CD4-positive, alpha-beta T cell treated with Interleukin-17A for 4 hours (primary cell): Measurements from ENCODE around the gene RNU6-9.
"Not testable (repeated sequence)": the region's sequence is repeated elsewhere in the genome, so short reads cannot be mapped to it uniquely, and the experiment has no call there.

ENCODE experiments used
- DNase-seq: peaks from one replicate; pipeline ENCODE4 v3.0.0-alpha.2; 2020; ENCODE audit warnings: mixed read lengths

RNU6-9 gene

DNA sequence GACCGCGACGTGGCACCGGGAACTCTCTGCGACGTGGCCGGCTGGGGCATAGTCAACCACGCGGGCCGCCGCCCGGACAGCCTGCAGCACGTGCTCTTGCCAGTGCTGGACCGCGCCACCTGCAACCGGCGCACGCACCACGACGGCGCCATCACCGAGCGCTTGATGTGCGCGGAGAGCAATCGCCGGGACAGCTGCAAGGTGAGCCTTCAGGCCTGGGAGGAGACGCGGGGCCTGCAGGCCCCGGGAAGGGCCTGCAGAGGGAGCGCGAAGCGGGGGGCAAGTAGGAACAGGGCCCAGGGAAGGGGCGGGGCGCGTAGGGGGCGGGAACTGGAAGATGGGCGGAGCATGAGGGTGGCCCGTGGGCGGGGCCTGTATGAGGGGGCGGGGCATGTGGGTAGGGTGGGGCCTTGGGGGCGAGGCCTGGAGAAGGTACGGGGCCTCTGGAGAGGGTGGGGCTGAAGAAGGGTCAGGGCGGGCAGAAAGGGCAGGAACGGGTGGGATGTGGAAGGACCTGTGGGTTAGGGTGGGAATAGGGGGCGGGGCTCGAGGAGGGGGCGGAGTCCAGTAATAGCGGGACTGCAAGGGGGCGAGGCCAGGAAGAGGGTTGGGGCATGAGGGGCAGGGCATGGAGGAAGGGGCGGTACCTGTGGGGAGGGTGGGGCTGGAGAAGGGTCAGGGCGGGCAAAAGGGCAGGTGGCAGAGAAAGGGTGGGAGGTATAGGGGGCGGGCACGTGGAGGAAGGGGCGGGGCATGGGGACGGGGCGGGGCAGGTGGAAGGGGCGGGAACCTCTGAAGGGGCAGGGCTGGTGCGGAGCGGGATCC, 31.3 kb upstream of the RNU6-9 start:
- DNase-seq = peak; percentile 69

DNA sequence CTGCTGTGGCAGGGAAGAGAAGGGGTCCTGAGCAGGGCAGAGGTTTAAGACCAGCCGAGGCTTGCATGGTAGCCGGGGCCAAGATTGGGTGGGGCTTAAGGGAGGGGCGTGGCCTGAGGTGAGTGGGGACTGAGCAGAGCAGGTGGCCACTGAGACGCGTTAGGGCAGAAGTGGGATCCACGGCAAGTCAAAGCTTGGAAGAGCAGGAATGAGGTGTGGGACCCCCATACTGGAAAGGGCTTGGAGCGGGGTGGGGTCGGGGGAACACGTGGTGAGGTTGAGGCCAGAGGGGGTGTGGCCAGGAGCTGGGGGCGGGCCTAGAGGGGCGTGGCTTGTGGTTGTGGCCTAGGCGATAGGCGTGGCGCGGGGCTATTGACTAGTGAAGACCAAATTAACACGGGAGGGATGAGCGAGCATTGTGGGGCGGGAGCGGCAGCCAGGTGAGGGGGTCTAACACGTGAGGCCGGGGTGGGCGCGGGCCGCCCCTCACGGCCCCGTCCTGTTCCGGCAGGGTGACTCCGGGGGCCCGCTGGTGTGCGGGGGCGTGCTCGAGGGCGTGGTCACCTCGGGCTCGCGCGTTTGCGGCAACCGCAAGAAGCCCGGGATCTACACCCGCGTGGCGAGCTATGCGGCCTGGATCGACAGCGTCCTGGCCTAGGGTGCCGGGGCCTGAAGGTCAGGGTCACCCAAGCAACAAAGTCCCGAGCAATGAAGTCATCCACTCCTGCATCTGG, 30.5 kb upstream of the RNU6-9 start:
- DNase-seq = peak; percentile 81

DNA sequence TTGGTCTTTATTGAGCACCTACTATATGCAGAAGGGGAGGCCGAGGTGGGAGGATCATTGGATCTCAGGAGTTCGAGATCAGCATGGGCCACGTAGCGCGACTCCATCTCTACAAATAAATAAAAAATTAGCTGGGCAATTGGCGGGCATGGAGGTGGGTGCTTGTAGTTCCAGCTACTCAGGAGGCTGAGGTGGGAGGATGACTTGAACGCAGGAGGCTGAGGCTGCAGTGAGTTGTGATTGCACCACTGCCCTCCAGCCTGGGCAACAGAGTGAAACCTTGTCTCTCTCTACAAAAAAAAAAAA, 30.0 kb upstream of the RNU6-9 start:
- no peak for DNase-seq

DNA sequence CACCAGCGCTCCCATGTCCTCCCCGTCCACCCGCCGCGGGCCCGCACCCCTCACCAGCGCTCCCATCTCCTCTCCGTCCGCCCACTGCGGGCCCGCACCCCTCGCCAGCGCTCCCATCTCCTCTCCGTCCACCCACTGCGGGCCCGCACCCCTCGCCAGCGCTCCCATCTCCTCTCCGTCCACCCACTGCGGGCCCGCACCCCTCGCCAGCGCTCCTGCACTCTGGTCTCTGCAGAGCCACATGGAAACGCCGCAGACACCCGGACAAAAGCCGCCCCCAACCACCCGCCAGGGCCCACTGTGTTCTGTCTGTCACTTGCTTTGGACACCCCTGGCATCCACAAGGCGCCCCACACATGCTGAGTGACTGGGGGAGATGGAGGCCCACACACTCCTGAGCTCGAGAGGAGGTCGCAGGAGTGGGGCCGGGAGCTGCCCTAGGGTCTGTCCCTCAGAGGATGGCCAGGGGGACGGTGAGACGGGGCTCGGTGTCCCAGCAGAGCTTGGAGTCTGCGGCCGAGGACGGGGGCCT, 26.4 kb upstream of the RNU6-9 start:
- no peak for DNase-seq

DNA sequence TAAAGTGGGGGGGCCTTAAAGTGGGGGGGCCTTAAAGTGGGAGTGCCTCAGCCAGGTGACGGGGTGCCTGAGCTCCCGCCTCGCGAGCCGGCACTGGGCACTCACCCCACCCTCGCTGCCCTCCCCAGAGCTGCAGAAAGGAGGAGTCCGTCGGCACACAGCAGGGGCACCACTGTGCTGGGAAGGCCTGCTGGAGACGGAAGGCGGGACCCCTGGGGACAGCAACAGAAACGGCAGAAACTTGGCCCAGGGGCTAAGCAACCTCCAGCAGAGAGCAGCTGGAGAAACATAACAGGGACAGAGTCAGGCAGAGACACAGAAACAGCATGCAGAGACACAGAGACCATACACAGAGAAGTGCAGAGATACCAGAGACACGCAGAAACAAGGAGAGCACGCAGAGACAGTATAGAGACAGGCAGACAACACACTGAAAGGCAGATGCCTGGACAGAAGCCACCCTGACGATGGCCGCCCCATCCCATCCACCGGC, 25.9 kb upstream of the RNU6-9 start:
- DNase-seq = no peak

DNA sequence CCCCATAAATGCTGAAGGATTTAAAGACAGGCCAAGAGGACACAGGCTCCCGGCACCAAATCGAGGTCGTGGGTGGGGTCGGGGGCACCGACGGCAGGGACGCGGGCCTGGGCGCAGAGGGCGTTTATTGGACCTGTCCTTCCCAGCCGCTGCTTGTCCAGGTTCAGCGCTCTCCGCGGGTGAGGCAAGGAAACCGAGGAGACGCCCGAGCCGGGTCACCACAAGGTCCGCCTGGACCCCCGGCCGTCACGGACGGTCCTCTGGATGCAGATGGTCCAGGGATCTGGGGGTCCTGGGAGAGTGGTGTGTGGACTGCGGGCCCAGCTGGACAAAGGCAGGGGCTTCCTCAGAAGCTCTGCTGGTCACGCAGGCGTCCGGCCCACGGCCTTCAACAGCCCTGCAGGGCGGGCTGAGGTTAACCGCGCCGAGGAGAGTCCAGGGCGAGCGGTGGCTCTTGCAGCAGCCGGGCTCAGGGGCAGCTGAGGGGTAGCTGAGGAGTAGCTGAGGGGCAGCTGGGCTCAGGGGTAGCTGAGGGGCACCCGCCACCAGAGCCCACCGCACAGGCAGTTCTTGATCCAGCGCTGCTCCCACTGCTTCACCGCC, 25.3 kb upstream of the RNU6-9 start:
- no peak for DNase-seq

DNA sequence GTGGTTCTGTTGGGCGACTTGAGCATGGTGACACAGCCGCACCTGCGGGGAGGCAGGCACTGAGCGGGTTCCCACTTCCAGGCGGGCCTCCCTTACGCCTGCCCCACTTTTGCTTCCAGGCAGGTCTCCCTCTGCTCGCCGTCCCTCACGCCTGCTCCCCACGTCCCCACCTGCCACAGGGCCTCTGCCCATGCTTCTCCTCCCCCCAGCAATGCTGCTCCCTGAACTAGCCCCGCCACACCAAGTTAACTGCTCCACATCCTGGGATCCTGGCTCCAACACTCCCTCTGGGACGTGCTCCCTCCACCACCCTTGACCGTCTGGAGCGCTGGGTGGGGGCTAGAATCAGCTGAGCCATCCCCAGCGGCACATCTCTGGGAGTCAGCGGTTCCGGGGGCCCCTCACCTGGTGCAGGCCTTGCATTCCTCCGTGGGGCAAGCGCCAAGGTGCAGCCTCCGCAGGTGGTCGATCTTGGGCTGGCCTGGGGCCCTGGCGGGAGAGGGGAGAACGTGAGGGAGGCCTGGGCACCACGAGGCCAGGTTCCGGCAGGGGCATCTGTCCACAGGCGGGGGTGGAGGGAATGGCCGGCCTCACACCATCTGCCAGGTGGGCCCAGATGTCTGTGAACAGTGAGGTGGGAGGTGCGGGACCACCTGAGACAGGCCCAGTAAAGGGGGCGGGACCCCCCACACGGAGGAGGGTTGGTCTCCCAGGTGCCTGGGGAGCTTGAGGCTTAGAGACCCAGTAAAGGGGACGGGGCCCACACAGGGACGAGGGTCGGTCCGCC, 24.6 kb upstream of the RNU6-9 start:
- no peak for DNase-seq

DNA sequence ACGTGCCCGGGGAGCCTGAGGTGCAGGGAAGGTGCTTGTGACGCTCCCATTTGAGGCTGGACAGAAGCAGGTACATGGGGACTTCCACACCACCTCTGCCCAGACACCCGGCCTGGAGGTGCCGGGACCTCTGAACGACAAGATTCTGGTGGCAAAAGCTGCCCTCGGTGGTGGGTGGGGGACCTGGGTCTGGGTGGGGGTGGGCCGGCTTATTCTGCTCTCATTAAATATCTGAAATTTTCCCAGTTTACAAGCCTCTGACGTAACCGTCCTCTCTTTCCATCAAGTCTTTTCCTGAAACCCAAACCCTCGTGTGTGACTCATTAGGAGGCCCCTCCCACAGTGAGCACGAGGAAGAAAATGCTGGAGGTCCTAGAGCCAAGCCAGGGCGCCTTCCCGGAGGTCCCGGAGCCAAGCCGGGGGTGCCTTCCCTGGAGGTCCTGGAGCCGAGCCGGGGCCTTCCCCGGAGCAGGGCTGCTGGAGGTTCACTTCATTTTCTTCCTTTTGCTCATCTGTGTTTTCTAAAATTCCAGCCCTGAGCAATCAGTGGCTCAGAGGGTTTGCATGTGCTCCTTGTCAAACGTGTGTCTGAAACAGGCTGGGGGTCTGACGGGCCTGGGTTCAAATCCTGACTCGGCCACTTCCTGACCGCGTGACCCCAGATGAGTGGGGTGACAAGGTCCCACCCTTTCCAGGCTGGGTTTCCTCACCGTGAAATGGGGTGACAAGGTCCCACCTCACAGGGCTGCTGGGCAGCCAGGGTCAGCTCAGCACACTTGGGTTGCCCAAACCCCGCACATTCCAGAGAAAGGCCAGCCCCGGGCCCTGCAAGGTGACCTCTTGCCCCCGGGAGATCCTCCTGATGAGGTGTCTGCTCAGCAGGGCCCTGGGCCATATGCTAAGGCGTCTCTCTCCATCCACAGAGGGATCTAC, 23.8 kb upstream of the RNU6-9 start:
- DNase-seq = no peak

DNA sequence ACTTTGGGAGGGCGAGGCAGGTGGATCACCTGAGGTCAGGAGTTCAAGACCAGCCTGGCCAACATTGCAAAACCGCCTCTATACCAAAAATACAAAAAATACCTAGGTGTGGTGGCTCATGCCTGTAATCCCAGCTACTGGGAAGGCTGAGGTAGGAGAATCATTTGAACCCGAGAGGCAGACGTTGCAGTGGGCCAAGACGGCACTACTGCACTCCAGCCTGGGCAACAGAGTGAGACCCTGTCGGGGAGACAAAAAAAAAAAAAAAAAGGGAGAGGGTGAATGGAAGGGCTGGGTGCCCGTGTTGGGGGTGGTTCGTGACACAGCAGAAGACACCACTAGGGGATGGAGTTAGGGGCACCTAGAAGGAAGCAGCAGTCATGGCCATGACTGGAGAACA, 23.0 kb upstream of the RNU6-9 start:
- DNase-seq = no peak

DNA sequence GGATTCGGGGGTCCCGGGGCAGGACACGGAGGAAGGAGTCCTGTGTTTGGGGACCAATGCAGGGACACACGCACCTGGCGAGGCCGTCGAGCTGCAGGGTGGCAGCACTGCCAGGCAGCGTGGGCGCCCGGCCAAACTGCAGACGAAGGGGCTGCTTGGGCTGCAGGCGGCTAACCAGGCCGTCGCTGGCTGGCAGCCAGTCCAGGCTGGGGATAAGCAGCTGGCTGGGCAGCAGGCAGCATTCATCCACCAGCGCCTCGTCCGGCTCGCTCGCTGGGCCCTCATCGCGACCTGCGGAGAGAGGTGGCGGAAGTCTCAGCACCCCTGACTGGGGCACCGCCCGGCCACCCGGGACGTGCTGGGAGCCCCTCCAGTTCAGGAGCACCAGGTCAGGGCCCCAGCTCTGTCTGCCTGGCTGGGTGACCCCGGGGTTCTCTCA, 22.3 kb upstream of the RNU6-9 start:
- DNase-seq = no peak

DNA sequence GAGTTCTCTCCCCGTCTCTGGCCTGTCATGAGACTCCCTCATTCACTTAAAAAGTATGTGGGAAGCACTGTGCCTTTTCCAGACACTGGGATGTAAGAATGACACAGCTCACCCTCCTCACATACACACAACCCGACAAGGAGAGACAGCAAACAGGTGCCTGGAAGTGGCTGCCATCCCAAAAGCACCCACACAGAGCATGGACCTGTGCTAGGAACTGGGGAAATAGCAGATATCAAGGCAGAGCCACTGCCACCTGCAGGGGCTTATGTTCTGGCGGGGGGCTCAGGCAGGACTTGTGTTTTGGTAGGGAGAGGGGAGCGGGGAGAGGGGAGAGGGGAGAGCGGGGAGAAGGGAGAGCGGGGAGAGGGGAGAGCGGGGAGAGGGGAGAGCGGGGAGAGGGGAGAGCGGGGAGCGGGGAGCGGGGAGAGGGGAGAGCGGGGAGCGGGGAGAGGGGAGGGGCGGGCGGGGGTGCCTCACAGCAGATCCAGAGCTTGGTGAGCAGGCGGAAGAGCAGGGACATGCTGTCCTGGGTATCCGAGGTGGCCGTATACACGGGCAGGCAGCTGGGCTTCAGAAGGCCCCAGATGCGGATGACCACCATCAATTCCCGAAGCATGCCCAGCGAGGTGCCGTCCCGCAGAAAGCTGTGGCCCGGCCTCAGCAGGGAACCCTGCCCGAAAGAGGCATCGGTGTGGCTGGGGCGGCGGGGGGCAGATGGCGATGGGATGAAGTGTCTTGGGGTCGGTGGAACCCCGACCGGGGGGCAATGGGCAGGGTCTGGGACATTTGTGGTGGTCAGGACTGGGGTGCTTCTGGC, 21.6 kb upstream of the RNU6-9 start:
- peak; percentile 15 for DNase-seq

DNA sequence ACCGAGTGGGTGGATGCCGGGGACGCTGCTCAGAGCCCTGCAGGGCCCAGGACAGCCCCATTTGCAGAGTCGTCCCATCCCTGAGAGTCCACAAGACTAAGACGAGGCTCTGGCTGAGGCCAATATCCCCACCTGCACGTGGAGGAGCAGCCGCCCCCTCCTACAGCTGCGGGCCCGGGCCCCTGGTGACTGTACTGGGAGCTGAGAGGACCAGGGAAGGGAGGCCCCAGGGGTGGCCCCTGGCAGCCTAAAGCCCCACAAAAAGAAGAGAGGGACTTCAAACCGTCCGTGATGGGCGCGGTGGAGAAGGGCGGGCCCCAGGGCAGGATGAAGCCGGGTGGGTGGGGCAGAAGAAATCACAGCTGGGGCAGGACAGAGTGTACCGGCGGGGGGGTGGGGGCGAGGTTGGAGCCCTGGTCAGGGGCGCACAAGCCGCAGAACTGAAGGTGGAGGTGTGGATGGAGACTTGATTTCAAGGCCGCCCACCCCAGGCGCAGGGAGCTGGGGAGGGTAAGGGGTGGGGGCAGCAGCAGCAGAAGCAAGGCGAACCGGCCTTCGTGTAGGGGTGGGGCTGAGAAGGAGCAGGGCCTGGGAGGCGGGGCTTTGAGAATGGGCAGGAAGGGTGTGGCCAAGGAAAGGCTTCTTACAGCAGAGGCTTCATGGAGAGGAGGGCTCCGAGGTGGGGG, 20.9 kb upstream of the RNU6-9 start:
- DNase-seq = peak; percentile 86

DNA sequence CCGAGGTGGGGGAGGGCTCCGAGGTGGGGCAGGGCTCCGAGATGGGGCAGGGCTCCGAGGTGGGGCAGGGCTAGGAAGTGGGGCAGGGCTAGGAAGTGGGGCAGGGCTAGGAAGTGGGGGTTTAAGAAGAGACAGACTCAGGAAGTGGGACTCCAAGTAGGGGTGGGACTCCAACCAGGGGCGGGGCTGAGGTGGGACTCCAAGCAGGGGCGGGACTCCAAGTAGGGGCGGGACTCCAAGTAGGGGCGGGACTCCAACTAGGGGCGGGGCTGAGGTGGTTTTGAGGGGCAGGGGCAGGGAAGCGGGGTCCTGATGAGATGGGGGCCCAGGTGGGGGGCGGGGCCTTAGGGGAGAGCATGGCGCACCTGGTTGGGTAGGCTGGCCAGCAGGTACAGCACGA, 20.2 kb upstream of the RNU6-9 start:
- DNase-seq = peak; percentile 82

DNA sequence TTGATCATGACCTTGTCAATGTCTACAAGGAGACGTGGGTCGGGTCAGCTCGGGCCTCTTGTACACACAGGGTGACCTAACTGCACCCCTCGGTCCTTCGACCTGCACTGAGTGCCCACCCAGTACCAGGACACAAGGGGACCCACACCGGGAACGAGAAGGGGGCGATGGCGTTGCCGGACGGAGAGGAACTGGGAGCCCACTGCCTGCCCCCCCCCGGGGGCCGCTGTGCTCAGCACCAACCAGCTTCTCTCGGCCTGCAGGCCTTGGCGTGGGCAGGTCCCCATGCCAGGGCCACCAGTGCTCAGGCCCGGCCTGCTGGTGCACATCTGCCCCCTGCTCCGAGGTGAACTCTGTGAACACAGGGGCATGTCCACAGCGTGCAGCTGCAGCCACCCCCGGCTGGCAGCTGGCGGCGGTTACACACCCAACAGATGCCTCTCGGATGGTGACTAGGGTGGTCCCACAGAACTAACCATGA, 19.7 kb upstream of the RNU6-9 start:
- DNase-seq = no peak

DNA sequence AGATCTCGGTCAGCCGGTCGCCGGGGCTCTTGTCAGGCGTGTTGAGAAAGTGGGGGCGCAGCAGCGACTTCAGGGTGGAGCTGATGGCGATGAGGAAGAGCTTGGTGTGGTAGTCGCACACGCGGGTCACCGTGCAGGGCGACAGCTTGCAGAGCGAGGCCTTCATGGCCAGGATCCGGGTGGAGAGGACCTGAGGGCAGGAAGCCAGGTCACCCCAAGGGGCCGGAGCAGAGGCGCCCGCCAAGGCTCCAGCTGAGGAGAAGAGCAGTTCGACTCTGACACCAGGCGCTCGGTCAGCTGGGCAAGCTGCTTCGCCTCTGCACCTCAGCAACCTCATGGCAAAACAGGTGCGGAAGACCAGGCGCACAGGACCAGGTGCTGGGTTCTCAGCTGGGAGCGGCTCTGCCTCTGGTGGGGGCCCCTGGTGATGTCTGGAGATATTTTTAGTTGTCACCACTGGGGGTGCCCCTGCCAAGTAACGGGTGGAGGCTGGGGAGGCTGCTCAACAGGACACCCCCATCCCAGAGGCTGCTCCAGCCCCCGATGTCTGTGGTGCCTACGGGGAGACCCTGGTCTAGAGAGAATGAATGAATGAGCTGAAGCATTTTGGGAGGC, 17.9 kb upstream of the RNU6-9 start:
- peak; percentile 14 for DNase-seq

DNA sequence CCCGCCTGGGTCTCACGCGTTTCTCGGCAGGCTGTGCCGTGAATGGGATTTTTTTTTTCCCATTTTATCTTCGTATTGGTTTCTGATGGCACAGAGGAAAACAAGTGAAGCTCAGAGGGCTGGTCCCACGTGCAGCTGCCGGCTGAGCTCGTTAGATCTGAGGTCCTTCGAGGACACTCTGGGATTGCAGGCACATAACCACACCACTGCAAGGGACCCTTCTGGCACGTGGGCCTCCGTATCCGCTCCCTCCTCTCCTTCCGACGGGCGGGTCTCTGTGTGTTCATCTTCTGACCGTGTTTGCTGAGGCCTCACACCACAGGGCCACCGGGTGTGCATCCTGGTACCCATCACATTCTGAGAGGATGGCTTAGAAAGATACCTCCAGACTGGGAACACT, 17.2 kb upstream of the RNU6-9 start:
- DNase-seq = no peak

DNA sequence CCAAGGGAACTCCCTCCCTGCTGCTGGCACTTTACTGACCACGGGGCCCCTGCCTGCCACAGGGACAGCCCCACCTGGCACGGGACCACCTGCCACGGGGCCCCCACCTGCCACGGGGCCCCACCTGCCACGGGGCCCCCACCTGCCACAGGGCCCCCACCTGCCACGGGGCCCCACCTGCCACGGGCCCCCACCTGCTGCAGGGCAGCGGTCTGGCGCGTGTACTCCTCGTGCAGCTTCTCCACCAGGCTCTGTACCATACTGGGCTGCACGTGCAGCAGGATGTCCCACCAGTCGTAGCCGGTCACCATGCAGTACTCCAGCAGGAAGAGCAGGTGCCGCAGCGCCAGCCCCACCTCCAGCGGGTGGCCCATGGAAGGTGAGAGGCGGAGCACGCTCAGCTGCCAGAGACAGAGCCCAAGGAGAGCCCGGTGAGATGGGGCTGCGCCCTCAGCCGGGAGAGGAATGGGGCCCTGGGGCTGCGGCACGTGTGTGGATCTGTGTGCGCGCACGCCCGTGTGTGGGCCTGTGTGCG, 16.4 kb upstream of the RNU6-9 start:
- DNase-seq = no peak

DNA sequence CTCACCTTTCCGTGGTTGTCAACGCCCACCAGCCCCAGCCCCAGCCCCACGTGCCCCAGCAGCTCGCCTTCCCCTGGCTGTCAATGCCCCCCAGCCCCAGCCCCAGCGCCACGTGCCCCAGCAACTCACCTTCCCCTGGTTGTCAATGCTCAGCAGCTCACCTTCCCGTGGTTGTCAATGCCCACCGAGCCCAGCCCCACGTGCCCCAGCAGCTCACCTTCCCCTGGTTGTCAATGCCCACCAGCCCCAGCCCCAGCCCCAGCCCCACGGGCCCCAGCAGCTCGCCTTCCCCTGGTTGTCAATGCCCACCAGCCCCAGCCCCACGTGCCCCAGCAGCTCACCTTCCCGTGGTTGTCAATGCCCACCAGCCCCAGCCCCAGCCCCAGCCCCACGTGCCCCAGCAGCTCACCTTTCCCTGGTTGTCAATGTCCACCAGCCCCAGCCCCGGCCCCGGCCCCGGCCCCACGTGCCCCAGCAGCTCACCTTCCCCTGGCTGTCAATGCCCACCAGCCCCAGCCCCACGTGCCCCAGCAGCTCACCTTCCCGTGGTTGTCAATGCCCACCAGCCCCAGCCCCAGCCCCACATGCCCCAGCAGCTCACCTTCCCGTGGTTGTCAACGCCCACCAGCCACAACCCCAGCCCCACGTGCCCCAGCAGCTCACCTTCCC, 15.2 kb upstream of the RNU6-9 start:
- DNase-seq = not testable (repeated sequence)
